GM19397 (cell line): Measurements from ENCODE around the gene PDE6B.
"Not testable (repeated sequence)": the region's sequence is repeated elsewhere in the genome, so short reads cannot be mapped to it uniquely, and the experiment has no call there.

Experiments used
- ATAC-seq: cut with Tn5 transposase; IDR thresholded peaks from one replicate; pipeline ENCODE4 v1.9.1; 2021; ENCODE audit warnings: mild to moderate bottlenecking, moderate library complexity; ENCODE audit not compliant: unreplicated experiment

The PDE6B gene

DNA sequence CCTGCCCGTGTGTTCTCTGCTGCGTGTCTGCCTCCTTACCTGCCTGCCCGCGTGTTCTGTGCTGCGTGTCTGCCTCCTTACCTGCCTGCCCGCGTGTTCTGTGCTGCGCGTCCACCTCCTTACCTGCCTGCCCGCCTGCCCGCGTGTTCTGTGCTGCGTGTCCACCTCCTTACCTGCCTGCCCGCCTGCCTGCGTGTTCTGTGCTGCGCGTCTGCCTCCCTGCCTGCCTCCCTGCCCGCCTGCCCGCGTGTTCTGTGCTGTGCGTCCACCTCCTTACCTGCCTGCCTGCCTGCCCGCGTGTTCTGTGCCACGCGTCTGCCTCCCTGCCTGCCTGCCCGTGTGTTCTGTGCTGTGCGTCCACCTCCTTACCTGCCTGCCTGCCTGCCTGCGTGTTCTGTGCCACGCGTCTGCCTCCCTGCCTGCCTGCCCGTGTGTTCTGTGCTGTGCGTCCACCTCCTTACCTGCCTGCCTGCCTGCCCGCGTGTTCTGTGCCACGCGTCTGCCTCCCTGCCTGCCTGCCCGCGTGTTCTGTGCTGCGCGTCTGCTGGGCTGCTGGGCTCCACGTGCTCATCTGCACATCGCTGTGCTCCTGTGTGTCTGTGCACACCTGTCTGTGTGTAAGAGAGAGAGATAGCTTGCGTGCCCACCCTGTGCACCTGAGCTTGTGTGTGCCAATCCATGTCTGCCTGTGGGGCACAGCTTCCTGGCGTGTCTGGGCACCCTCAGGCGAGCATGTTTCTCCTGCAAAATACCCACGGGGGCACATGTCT, 9.9 kb downstream of the PDE6B start:
- not testable (repeated sequence) for ATAC-seq

DNA sequence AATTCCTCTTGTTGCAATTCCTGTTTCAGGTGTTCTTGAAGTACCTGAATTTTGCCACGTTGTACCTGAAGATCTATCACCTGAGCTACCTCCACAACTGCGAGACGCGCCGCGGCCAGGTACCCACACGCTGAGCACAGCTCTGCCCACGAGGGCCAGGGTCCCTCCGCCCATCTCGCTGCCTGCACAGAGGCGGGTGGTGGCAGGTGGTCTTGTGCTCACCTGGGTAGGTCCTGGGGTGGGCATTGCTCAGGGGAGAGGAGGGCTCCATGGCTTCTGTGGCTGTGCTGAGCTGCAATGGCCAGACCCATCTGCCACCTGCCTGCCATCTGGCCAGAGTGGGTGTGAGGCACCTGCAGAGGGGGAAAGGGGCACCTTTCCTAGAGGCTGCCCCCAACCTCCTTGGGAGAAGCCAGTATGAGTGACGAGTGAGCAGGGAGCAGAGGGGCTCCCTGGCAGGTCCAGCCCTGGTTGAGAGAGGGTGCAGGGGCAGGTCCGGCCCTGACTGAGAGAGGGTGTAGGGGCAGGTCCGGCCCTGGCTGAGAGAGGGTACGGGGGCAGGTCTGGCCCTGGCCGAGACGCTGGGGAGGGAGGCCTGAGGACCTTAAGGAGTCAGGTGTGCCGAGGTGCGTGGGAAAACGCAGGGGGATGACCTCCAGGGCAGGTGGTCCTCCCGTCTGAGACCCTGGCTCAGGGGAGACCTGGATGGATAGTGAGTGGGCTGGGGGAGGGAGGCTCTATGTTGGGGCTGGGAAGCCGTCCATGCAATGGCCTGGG, 10.7 kb downstream of the PDE6B start:
- no peak for ATAC-seq

DNA sequence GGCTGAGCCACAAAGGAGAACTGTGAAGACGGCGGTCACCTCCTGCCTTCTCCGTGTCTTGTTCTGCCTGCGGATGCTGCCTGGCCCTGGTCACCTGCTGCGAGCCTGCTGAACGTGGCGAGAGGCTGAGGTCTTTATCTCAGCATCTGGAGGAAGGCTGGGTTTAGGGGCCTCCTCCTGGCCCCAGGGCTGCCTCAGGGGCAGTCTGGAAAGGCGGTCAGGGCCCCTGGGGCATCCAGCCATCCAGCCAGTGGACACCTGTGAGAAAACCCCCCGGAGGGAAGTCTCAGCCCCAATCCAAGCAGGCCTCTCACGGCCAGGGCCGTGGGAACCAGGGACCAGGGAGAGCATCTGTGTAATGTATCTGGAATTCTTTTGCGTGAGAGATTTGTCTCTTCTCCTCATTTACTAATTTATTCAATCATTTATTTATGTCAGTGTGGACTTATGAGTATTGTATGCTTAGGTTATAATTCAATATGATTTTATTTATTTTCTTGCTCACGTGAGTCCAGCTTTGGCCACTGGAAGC, 11.3 kb downstream of the PDE6B start:
- no peak for ATAC-seq

DNA sequence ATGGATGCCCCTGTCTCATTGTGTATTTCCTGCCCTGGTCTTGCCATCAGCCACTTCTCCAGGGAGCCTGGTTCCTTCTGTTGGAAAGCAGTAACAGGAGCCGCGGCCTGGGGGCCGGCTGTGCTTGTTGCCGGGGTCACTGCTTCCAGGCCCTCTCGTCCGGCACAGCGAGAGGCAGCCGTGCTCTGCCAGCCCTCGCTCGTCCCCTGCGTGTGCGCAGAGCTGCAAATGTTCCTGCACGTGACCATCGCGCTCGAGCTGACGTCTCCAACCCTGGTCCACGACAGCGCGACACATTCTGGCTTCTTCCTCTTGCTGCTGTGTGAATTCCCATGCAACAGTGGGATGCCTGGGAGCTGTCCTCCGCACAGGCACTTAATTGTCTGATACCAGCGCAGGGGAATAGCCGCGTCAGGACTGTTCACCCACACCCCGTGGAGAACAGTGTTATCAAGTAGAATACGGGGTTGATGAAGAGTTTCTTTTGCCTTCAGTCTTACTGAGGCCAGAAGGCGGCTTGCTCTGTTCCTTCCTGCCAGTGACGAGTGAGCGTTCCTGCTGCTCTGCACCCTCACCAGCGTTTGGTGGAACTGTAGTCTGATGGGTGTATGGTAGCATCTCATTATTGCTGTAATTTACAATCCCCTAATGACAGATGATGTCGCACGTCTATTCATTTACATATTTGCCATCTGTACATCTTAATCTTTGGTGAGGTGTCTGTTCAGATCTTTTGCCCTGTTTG, 12.3 kb downstream of the PDE6B start:
- no peak for ATAC-seq

DNA sequence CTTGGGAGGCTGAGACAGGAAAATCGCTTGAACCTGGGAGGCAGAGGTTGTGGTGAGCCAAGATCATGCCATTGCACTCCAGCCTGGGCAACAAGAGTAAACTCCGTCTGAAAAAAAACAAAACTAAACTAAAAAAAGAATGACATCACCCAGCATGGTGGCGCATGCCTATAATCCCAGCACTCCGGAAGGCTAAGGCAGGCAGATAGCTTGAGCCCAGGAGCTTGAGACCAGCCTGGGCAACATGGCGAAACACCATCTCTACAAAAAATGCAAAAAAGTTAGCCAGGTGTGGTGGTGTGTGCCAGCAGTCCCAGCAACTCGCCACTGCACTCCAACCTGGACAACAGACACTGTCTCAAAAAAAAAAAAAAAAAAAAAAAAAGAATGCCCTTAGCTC, 17.0 kb downstream of the PDE6B start:
- not testable (repeated sequence) for ATAC-seq

DNA sequence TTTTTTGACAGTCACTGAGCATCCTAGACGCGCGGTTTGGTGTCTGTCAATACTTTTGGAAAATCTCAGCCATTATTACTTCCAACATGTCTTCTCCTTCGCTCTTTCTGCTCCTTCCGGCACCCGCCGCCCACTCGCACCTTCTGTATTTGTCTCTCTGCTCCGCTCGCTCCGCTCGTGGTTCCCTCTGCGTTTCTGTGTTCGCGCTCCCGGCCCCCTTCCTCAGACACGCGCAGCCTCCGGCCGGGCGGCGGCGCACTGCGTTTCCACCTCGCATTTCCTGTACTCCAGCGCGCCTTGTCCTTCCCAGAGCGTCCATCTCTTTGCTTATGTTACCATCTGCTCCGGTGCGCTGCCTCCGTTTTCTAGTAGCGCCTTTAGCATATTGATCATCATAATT, 21.1 kb downstream of the PDE6B start:
- ATAC-seq: no peak

DNA sequence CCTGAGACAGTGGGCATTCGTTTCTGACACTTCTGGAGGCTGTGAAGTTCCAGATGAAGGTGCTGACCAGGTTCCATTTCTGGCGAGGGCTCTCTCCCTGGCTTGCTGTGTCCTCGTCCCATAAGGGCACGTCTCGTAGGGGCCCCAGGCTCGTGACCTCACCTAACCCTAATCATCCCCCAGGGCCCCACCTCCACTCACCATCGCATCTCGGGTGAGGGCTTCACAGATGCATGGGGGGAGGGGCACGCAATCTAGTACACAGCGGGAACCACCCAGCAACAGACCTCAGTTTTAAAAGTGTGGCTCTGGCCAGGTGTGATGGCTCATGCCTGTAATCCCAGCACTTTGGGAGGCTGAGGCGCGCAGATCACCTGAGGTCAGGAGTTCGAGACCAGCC, 22.1 kb downstream of the PDE6B start:
- ATAC-seq: no peak

DNA sequence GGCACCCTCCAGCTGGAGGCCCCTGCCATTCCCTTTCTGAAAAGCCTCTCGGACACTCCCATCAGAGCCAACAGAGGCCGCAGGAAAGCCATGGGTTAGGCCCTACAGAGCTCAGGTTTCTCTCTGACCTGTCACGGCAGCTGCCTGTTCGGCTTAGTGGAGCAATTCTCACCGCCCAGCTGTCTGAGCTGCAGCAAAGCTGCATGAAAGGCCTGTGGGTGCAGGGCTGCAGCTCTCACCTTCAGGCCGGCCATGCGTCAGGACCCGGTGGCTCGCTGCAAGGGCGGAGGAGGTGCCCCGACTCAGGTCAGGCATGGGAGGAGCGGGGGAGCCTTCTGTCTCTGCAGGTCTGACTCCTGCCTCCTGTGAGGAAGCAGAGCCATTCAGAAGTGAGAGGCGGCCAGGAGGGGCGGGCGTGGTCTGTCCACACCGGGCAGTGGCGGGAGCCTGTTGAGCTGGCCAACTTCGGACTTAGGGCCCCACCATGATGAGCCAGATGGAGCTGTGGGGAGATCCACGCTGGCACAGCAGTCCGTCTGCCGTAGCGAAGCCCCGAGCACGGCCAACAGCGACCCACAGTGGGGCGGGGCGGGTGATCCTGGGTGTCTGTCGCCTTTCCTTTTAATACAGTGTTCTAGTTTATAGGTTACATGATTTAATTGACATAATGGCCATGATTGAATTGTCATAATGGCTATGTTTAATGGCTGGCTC, 23.4 kb downstream of the PDE6B start:
- no peak for ATAC-seq

DNA sequence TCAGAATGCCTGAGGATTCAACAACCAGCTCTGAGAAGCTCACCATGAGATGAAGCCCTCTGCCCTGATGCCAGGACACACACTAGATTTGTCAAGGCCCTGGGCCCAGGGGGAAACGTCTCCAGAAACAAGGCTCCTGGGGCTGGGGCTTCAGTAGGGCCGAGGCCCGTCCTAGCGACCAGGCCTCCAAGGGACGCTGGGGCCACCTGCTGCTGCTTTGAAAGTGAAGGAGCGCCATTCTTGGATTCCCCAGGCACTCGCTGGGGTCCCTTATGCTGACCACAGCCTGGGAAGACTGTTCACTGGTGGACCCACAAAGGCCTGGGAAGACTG, 23.9 kb downstream of the PDE6B start:
- ATAC-seq: no peak

DNA sequence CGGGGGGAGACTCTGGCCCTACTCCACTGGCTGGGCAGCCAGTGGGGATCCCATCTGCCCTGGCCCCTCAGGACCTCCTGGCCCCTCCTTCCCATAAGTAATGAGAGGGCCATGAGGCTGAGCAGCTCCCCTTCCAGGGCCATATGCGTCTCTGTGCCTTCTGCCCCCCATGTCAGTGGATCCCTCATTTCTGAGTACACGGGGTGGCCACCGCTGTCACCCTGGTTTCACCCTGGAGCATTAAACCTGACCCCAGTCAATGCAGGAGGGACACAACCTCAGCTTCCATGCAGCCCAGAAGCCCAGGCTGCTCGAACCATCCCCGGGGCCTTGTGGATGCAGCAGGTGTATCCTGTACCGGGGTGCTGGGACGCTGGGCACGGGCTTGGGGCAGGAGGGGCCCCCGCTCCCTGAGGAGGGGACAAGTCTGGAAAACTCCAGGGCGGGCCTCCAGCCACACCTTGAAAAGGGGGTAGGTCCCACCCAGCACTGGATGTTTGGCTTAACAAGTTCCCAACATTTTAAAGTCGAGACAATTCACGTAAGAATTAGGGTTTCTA, 24.5 kb downstream of the PDE6B start:
- no peak for ATAC-seq

DNA sequence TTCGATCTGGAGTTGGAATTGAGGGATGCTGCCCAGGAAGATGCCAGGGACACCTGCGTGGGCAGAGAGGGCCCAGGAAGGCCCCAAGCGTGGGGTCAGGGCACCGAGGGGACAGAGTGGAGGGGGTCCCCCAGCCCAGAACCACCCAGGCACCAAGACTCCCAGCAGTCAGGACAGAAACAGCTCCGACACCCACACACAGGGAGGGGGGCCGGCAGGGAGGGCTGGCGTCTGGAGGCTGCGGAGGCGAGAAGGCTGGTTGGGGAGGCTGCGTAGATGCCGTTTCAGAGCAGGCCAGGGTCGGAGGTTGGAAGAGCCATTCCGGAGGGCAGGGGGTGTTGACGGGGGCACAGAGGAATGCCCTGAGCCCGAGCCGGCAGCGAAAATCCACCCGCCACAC, 25.1 kb downstream of the PDE6B start:
- ATAC-seq: no peak

DNA sequence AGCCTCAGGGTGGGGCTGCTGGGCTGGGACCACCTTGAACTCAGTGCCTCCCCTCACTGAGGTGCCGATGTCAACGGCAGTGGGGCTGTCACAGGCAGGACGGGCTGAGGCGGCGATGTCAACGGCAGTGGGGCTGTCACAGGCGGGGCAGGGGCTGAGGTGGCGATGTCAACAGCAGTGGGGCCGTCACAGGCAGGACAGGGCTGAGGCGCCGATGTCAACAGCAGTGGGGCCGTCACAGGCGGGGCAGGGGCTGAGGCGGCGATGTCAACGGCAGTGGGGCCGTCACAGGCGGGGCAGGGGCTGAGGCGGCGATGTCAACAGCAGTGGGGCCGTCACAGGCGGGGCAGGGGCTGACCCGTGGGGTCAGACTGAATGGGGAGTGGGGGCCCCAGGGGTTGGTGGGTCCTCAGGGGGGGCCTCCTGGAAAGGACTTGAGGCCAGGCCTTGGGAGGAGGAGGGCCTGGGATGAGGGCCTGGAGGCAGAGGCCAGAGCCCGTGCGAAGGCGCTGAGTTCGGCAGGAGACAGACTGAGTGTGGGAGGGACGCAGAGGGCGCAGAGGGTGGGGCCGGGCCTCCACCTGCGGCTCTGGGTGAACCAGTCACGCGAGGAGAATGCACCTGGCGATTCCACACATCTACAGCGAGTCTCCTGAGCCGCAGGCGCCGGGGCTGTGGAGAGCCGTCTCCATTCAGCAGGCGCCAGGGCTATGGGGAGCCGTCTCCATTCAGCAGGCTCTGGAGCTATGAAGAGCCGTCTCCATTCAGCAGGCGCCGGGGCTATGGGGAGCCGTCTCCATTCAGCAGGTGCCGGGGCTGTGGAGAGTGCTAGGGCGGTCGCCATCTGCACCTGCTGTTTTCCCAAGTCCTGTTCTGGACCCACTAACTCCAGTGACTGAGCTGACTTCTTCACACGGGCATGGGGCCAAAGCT, 25.8 kb downstream of the PDE6B start:
- ATAC-seq: no peak

DNA sequence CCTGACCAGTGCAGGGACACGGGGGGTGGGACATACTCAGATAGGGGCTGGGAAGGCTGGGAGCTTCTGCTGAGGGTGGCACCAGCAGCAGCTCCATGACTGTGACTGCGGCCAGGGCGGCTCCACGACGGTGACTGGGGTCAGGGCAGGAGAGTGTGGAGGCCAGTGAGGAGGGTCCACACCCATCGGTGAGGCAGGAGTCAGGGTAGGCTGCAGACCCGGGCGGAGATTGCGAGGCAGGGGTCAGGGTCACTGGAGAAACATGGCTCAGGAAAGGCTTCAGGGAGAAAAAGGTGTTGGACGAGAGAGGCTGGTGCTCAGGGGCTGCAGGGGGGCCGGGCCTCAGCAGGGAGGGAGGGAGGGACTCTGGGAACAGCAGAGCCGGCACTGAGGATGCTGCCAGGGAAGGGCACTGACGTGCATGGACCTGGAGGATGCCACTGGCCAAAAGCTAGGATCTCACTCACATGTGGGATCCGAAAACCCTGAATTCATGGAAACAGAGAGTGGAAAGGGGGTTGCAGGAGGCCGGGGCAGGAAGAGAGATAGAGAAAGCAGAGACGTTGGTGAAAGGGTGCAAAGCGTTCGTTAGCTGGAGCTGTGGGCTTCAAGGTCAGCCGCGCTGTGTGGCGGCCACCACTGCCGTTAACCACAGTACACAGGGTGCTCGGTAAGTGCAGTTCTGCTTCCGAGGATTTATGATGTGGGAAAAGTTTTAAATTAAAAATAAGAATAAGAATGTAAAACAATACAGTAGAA, 26.7 kb downstream of the PDE6B start:
- ATAC-seq: no peak

DNA sequence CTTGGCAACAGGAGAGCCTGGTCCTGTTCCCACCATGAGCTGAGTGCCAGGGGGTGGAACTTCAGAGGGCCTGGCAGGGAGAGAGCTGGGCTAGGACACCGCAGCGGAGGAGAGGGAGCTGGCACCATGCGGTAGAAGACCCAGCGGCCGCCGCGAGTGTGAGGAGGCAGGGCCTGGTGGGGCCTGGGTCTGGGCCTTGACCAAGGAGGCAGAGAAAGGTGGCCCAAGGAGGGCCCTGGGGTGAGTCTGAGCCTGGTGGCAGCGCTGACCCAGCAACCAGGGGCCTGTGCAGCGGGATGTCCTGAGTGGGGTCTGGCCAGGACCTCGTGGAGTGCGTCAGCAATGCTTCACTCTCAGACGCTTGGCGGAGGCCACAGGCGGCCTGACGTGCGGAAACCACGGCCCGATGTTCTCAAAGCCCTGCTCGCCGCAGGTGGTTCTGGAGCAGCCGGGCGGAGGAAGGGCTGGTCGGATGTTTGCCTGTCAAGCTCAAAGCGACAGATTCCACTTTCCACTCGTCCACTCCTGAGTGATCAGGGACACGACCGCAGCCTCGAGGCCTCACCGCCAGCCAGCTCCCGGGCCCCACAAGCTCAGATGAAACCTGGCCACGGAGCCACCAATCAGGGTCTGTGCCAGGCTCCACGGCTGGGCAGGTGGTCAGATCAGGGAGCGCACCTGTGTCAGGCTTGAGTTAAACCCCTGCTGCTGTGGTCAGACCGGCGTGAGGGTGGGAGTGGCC, 27.9 kb downstream of the PDE6B start:
- ATAC-seq: no peak

DNA sequence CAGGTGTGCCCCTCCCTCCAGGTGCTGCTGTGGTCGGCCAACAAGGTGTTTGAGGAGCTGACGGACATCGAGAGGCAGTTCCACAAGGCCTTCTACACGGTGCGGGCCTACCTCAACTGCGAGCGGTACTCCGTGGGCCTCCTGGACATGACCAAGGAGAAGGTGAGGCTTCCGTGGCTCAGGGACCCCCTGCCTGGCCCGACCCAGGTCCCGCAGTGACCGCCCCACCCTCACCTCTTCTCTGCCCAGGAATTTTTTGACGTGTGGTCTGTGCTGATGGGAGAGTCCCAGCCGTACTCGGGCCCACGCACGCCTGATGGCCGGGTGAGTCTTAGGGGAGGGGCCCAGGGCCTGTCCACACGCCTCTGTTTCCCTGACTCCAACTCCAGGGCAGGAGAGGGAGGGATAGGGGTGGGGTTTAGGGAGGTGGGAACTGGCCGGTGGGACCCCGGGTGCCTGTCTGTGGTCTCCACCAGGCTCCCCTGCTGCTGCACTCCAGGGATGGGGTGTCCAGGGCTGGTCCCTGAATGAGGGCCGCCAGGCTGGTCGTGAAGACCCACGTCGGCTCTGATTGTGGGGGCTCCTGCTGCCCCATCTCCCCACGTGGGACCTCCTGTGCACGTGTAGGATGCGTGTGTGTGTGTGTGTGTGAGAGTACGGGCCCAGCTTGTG, 28.6 kb downstream of the PDE6B start:
- no peak for ATAC-seq

DNA sequence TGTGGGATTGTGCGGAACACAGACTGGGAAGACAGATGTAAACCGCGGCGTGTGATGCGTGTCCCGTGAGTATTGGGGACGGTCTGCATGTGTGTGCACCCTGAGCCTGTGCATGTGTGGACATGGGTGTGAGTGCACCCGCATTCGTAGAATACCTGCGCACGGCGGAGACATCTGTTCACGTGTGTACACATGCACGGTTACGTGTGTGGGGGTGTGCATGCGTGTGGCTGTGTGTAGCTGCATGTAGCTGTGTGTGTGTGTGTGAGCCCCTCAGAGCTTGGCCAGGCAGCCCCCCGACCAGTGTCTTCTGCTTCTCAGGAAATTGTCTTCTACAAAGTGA, 29.1 kb downstream of the PDE6B start:
- no peak for ATAC-seq

DNA sequence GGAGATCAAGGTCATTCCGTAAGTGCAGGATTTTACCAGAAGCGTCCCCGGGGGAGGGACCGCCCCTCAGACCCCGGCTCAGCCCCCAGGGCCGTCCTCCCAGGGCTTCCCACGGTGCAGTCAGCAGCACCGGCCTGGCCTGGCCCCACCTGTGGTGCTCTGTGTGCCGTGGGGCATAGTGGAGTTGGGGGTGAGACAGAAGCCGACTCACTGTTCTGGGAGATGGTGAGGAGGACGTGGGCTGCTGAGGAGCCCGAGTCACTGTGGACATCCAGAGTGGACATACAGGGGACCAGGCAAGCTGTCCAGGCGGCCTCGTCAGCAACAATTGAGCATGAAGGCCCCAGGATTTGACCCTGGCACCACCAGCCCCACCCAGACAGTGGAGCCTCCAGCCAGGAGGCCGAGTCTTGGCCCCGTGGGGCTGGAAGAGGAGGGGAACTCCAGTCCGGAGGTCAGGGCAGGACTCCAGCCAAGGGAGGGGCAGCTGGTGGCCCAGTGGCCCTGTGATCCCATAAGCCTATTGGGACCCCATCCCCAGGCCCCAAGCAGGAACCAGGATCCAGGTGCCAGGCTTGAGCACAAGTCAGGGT, 29.6 kb downstream of the PDE6B start:
- ATAC-seq: no peak
